Measurements from ENCODE around the gene ATP11A.
"Not testable (repeated sequence)": the region's sequence is repeated elsewhere in the genome, so short reads cannot be mapped to it uniquely, and the experiment has no call there.

ATP11A gene

DNA sequence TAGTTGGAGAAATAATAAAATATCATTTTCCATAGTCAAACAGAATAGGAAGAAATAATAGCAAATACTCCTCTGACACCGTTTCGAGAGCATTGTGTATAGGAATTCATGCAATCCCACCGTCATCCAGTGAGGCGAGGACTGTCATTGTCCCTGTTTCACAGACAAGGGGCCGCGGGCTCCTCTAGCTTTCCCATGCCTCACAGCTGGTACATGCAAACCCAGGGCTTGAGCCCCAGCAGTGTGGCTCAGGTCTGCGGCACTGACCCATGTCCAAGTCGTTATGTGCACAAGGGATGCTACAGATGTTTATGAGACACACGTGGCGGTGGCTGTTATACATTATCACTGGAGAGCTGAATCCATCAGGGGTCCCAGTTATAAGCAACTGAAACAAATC, 18.5 kb upstream of the ATP11A start:
- DNase-seq: no peak

DNA sequence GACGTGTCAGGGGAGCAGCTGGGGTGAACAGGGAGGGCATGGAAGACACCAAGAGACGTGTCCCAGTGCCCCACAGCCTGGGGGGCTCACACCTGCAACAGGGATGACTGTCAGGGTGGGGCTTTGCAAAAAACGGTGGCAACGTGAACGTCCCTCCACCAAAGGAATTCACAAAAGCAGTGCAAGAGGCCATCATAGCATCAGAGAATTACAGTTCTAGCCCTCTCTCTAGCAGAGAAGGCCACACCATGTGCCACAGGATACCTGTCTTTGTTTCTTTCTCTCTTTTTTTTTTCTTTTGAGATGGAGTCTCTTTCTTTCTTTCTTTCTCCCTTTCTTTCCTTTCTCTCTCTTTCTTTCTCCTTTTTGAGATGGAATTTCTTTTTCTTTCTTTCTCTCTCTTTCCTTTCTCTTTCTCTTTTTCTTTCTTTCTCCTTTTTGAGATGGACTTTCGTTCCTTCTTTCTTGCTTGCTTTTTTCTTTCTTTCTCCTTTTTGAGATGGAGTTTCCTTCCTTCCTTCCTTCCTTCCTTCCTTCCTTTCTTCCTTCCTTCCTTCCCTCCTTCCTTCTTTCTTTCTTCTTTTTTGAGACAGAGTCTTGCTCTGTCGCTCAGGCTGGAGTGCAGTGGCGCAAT, 17.1 kb upstream of the ATP11A start:
- DNase-seq: no peak

DNA sequence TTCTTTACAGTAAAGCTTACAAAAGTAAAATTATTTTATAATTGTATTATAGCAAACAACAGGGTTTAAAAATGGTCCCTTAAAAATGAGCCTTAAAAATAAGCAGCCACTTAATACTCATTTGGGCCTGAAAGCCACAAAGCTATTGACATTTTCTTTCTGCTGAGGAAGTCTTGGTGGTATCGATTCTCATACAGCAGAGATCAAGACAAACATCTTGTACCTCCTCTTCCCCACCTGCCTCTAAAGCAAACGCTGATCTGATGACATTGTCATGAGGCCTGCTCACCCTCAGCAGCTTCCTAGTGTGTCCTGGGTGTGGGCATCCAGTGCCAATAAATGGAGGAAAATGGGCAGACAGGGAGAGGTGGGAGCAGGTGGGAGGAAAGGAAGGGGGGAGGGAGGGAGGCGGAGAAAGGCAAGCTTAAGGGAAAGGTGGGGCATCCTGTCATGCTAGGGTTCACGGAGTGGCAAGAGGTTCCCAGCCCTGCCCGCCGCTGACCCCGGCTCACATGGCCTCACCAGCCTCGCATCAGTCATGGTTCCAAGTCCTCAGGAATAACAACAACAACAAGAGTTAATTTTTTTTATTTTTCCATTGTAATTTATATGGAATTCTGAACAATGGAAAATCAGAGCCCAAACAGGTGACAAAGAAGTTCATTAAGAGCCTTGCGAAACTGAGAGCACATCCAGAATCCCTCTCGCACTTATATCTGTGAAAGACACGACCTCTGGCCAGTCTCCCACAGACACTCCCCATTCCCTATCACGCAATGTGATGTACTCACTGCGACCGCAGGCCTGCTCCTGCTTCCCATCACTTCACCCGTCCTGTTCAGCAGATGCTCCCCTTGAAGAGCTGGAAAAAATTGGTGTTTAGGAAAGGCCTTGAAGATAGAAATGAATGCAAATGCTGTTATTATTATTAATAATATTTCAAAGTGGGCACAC, 15.1 kb upstream of the ATP11A start:
- no peak for DNase-seq

DNA sequence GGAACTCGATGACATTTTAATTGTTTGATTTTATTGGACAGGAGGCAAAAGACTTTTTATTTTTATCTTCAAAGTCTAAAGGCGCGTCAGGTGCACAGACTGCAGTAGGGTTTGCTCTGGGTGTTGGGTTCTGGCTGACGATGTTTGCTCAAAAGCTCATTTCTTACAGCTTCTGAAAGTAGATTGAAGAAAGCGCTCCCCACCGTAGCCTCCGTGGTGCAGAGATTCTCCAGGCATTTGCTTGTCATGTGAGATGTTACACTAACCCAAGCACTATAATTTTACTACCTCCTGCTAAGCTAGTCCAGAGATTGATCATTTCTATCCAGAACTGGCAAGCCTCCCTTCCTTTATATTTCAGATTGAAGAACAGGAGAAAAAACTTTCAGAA, 14.5 kb upstream of the ATP11A start:
- DNase-seq: no peak

DNA sequence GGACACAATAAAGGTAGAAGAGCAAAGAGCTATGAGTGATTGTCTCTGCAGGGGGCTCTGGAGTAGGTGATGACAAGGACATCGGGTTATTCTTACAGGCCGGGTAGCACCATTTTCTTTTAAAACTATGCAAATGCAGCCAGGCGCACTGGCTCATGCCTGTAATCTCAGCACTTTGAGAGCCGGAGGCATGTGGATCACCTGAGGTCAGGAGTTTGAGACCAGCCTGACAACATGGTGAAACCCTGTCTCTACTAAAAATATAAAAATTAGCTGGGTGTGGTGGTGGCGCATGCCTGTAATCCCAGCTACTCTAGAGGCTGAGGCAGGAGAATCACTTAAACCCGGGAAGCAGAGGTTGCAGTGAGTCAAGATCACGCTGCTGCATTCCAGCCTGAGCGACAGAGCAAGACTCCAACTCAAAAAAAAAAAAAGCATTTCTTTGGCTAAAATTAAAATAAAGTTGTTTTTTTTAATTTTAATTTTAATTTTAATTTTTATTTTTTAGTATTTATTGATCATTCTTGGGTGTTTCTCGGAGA, 12.3 kb upstream of the ATP11A start:
- not testable (repeated sequence) for DNase-seq

DNA sequence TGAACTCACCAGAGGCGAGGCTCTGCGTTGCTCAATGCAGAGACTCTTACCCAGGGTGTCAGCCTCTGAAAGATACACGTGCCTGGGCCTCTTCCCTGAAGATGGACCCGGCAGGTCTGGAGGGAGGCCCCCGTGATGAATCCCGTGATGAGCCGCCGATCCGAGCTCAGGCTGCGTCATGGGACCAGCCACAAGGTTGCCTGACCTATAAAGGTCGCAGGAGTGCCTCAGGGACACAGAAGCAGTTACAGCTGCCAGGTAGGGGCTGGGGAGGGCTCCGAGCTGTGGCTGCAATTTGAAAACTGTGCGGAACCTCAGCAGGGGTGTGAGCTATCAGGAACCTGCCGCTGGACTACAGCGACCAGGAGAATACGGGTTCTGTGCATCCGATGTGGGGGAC, 10.5 kb upstream of the ATP11A start:
- DNase-seq: no peak

DNA sequence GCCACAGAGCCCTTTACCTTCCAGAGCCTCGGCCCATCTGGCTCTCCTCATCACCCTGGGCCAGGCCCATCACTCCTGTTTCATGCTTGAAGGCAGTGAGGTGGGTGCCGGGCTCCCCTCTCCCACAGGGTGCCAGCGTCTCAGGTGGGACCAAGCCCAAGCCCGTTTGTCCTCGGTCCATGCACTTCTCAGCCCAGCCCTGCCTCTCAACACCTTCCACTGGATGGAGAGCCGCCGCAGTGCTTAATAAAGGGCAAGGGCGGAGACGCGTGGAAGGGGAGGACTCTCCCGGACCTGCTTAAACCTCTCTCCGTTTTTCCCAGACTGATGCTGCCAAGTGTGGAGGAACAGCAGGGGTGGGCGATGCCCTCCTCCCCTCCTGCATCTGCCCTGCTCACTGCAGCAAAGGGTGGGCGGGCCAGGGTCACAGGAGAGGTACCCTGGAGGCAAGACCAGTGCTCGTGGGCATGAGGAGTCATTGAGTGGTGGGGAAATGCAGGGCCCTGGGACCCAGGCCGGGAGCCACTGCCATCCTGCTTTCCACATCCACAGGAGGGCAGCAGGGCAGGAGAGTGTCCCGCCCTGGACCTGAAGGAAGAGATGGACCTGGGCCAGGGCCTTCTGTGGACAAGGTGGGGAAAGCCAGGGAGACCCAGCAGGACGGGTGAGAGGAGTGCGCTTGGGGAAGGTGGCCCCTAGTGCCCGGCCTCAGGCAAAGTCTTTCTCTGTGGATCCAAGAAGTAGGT, 9.7 kb upstream of the ATP11A start:
- no peak for DNase-seq

DNA sequence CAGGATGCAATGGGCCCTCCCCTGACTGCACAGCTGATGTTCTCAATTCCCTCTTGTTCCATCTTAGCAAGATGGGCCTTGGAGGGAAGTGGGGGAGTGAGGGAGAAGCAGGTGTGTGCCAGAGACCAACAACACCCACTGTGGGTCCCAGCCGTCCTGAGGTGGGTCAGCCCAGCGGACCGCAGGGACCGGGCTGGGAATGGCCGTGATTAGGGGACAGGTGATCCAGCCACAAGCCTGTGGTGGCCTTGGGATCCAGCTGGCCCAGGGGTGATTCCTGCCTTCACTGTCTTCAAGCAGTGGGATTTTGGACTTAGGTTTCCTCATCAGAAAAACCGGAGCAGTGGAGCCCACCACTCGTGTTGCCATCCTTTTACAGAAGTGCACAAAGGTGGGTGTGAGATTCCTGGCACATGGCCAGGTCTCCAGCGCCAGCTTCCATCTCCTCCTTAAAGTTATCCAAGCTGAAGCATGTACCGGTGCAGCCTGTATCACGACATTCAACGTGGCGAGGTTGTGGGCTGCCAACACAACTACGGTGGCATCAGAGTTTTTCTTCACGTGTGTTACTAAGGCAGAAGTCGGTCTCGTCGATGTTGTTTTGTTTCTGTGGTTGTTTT, 9.0 kb upstream of the ATP11A start:
- no peak for DNase-seq

DNA sequence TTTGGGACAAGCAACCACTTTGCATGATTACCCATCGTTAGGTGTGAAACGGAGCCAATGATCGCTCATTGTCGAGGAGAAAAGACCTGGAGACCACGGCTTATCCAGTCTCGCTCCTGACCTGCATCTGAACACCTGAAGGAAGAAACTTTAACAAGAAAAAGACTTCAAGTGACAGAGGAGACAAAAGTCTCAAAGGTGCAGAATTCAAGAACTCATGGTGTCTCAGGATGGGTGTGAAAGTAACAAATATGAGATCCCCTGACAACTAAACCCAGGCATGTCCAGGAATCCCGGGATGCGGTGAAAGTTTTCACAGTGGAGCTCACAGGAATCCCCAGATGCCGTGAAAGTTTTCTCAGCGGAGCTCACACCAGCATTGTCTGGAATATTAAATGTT, 6.3 kb upstream of the ATP11A start:
- no peak for DNase-seq

DNA sequence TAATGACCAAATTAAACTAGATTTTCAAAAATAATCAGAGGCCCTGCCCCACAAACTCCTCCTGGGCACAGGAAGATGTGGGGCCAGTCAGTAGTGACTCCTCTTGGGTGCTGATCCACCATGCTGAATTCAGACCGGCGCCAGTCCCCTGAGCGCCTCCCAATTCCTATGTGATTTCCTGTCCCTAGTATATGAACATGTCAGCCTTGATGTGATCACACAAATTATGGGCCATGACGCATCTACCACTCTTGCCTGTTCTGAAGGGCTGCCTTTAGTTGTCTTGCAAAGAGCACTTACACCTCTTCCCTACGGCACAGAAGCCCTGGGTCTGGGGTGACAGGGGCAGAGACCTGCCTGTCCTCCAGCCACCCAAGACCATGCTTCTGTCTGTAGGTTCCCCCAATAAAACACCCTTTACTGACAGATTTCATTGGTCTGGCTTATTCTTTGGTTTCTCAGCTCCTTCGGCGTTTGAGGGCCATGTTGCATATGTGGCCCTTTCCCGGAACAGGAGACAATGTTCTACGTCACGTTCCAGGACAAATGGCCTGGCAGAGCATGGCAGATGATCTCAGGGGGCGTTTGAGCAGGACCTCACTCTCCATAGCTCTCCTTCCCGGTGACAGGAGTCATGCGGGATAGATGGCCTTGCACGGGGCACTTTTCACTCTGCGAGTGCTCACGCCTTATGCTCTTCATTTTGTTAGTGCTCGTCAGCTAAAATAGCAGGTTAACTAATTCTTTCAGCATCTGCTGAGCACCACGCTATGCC, 5.6 kb upstream of the ATP11A start:
- no peak for DNase-seq

DNA sequence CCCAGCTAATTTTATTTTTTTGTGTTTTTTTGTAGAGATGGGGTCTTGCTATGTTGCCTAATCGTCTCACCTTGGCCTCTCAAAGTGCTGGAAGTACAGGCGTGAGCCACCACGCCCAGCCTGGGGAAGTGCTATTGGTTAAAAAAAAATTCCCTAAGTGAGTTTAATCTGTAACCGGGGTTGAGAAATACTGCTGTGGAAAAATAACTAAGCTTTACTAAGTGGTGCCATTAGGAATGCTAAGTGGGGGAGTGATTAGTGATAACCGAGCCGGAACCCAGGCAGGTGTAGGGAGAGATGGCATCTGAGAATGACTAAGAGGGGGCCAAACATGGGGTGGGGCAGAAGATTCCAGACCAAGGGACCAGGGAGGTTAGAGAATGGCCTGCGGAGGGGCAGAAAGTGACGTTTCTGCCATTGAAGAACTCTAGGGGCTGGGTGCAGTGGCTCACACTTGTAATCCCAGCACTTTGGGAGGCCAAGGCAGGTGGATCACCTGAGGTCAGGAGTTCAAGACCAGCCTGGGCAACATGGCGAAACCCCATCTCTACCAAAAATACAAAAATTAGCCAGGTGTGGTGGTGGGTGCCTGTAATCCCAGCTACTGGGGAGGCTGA, 4.5 kb upstream of the ATP11A start:
- not testable (repeated sequence) for DNase-seq

DNA sequence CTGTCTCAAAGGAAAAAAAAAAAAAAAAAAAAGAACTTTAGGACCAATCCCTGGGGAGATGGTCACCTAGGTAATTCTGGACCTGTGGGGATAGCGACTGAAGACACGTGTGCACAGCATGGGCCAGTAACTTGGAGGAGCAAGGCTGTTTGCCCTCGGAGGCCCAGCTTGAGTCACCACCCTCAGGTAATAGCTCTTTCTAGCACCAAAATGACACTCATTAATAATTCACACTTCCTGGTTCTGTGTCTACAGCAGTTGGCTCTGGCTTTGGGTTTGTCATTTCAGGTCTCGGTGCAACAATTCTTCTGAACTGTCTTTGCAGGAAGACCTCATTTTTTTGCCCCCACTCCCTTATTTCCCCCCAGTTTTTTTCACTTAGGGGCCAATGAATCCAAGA, 3.9 kb upstream of the ATP11A start:
- DNase-seq: no peak

DNA sequence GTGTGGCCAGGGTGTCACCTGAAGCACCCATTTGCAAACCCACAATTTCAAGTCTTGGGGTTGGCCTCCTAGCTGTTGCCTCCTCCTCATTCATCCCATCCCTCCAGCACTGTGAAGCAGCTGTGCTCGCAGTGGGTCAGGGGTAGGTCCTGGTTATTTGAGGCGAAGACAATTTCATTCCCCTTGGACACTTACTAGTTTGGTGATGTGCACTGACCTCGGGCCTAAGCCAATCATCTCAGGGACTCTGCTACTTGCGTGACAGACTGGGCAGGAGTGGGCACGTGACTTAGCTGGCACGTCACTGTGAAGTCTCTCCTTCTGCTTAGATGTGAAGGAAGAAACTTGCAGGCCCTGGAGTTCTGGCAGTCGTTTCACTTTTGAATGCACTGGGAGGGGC, 3.5 kb upstream of the ATP11A start:
- DNase-seq: no peak

DNA sequence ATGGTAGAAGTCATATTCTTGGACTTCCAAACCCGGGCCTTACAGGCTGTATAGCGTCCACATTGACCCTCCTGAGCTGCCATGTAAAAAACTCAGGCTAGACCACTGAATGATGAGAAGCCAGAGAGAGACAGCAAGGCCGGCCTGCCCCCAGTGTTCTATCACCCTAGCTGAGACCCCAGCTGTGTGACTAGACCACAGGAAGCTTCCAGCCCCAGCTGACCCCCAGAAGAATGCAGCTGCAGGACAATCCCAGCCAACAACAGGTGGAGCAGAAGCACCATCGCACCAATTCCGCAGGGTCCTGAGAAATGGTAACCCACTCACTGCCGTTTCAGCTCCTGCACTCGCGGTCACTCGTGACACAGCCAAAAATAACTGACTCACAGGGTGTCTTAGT, 2.9 kb upstream of the ATP11A start:
- DNase-seq: no peak

DNA sequence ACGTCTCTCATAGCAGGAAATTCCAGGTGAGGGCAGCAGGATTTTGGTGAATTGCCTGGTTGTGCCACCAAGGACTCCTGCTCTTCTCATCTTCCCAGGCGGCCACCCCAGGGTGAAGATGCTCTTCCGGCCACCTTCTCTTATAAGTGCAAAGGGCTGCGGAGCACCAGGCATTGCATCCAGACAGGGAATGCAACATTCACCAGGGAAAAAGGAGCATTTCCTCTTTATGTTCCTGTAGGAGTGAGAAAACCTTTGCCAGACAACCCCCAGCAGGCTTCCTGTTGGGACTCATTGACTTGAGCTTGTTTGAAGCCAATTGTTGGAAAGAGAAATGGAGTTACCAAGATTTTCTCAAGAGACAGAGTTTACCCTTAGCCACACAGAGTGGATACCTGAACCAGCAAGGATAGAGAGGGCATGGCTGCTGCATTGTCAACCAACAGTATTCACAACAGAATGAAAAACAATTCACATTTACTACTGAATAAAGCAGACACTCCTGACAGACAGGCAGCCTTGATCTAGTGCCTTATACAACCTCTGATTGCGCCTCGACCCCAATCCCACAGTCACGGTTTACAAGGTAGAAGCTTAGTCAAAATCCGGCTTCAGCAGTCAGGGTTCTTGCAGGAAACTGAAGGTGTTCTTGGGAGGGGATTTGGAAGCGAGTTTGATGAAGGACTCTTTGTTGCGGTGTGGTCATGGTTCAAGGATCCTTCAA, 1.8 kb upstream of the ATP11A start:
- DNase-seq: no peak

DNA sequence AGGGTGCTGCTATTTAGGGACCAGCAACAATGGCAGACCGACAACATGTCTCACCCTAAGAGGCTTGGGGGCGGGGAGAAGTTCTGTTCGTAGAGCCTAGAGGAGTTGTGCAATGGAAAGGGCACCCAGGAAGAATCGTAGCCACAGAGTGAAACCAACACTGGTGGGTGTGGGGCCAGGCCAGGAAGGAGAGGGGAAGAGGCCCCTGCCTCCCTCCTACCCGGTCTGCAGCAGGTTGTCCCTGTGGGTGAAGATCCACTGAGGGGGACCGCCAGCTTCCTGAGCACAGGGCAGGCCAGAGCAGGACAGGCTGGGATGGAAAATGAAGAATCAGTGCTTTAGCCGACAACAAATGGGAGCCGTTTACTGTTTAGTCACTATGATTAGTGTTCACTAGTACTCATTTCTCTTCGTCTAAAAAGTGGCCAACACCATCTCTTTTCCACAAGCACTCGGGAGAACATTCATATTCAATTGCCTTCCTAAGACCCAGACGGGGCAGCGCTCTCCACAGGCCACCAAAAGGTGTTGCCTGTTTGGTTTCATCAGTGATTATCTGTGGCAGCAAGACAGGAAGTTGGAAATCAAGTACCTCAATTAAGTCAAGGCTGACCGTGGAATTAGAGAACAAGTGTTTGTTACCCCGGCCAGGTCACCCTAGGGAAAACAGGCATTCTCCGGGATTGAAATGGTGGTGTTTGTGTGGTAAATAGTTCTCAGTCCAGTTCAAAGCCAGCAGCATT, 1.1 kb upstream of the ATP11A start:
- peak; percentile 43 for DNase-seq

DNA sequence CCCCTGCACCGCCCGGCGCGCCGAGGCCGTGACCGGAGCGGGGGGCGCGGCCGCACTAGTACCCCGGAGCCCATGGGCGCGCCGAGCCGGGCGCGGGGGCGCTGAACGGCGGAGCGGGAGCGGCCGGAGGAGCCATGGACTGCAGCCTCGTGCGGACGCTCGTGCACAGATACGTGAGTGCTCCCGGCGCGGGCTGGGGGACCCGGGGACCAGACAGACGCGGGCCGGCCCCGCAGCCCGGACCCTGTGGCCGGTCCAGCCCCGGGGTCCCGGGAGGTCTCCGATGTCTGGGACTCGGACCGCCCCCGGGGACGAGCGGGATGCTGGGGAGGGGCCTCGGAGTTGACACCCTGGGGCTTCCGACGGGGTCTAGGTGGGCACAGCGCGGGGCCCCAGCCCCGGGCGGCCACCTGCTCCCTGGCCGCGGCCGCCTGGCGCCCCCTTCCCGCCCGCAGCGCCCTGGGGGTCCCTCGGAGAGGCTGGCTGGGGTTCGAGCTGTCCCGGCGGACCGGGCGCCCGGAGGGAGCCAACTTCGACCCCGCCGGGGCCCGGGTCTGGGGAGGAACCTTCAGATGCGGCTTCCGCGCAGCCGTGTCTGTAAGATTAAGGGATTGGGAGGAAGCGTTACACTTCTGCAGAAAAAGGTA, 568 bp downstream of the ATP11A start:
- peak; percentile 12 for DNase-seq

DNA sequence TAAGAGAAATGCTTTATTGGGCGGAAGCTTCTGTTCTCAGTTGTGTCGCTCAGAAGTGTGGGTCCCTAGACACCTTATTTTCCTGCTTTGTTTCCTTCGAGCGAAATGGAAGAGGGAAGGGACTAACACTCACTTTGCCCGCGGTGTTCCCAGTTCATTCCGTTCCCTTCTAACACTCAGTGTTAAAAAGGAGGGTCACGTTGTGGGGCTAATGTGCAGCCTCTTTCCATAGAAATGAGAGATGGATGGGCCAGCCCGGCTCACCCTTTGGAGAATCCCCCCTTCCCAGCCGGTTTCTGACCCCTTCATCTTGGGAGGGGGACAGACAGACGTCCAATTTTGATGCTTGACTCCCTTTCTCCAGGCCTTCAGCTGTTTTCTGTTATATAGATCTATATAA, 2.3 kb downstream of the ATP11A start:
- DNase-seq: no peak

DNA sequence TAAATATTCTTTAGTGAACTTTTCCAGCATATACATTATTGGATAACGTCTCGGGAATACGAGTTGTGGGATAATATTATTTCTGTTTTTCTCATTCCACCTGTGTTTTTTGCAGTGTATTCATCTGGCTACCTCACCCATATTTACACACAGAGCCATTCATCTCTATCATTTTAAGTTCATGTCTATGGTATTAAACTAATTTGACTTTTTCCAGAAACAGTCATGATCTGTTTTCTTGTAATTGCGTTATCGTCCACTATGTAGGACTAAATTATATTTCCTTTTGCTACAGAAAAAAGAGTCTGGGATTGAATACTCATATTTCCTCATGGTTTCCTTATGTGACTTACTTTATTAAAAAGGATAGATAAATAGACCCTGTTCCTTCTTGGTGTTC, 2.7 kb downstream of the ATP11A start:
- DNase-seq: no peak

All from CD4-positive, alpha-beta T cell treated with Interleukin-10 for 1 hour (primary cell).